Activated CD4-positive, alpha-beta T cell treated with anti-CD3 and anti-CD28 coated beads, Interleukin-2, amount 50 U/mL, for 4 hours (primary cell): Measurements from ENCODE around the gene ERG.

Experiments
- DNase-seq, 2 experiments: peaks; one replicate each; pipeline ENCODE4 v3.0.0-alpha.2; 2020

Gene ERG

DNA sequence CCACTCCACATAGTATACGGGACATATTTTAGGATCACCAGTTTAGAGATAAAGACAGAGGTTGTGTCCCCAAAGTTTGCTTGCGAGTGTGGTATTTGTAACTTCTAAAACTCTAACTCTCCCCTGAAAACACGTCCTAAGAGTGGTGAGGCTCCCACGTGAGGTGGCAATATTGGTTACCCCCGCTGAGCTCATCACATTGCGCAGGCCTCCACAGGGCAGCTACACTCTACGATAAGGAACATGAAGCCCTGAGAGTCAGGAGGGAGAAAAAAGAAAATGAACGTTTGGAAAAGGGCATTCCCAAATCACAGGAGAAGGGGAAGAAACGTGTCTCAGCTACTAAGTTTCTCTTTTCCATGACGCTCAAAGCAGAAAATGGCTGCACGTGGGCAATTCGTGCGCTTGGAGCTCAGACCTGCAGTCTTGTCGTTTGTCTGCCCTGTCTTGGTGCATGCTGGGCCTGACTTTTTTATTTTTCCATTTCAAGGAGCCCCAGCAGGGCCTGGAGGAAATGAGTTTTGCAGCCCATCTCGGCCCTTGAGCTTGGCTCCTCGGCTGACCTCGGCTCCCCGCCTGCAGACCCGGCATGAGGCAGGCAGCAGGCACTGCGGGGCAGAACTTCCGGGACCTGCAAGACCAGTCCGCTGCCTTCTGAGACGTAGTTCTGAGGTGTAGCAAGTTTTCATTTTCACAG is 25.7 kb downstream of the ERG start:
- DNase-seq, result no peak

DNA sequence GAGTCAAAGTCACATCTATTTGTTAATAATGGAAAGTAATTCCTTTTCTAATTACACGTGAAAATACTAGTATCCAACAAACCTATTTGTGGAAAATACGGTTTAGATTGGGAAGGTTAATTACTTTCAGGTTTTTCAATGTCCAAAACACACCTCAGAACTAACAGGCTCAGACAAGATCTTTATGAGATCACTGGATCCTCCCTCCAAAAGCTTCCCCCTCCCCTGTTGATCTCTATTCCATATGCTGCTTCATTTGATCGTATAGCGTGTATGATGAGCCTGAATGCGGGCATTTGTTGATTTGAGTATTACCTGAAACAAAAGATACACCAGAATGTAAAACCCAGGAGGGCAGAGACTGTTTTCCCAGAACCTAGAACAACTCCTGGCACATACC is 26.5 kb downstream of the ERG start:
- DNase-seq, result no peak

DNA sequence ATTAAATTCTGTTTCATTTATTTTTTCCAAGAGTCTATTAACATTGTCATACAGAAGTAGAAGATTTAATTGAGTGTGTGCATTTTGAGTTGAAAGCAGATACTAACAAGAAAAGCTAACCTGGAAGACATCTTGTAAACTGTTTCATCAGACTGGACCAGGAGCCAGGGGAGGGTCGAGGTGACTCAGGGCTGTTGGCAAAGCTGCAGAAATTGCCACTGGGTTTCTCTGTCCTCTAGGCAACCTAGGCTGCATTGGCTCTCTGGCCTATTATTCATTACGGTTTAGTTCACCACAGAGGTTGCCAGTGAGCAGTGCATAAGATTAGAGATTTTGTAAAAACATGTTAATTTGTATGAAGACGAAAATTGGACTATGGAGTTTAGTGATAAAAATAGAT is 27.5 kb downstream of the ERG start:
- no peak for DNase-seq

DNA sequence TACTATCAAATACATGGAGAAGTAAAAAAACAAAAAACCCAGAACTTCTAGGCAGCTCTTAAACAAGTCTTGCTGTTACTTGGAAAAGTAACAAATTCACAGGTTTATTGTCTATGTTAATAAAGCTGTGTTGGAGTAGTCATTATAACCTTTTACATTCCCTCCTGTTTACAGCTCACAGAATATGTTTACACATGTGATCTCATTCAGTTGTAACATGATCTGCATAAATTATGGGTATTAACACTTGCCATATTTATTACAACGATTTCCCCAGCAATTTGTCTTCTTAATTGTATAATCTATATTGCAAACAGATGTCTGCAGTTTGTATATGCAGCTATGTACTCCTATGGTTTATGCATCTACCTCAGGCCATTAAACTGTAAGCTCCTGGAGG is 28.6 kb downstream of the ERG start:
- no peak for DNase-seq

DNA sequence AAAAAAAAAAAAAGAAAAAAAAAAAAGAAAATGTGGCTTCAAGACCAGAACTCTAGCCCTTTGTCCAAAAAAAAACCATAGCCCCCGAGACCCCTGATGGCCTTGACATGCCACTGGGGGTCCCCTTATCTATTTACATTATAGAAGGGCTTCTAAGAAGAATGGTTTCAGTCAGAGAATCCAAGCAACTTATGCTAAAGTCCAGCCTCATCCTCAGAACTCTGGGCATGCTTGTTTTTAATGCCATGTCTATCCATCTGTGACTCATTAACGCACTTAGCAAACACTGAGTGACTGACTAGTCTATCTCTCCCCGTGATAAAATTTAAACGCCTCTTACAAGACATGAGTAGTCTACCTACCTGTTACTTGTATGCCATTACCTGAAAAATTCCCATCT is 29.3 kb downstream of the ERG start:
- DNase-seq, result no peak

- DNase-seq, result no peak
These were observed 30.4 kb downstream of the ERG start for GRCh38 chr21:38467911-38468310.

DNA sequence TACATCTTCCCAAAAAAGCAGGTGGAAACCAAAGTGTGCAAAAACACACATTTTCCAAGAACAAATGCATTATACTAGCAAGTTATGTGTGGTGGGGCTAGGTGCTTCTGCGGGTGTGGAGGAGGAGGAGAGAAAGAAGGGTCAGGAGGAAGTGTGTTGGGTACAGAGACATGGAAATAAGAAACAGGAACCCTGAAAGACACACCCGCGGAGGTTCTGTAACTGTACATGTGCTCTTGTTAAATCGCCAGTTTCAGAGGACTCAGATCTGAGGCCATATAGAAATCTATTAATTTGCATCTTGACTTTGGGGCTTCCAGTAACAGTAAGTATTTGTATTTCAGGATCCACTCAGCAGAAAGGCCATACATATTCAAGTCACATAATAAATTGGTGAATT is 30.9 kb downstream of the ERG start:
- no peak for DNase-seq

DNA sequence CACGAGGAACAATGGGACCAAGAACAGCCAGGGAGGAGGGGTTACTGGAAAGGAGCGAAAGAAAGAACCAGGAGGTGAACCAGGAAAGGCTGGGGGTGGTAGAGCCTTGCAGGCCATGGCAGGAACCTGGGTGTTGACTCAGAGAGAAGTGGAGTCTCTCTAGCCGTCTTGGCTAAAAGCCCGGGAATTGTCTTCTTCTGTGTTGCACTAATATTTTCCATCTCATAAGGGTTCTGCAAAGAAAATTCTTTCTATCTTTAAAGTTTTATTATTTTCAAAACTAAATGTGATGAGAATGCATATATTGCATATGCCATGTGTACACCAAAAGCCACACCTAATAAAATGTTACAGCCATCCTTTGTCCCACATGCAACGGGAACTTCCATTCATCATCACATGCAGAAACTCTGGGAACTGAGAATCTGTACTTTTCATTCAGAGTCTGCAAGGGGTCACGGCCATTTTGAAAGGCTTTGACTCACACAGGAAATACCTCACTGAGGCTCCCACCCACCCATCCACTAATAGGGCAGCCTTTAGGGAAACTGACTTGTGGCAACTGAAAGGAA is 38.0 kb downstream of the ERG start:
- no peak for DNase-seq

DNA sequence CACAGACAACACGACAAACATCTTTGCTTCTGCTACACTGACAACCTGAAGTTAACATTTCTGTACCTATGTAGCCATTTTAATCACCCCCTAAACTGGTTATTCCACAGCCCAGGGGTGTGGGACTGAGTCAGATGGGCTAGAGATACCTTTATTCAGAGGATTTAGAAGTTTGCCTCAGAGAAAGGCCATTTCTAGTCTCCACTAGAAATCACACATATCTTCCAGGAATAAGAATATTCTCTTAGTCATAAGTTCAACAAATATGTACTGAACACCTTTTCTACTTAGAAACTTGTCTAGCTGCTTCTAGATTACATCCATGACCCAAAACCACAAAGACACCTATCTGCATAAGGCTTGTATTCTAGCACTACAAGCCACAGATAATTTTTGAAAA is 38.8 kb downstream of the ERG start:
- DNase-seq, result no peak

DNA sequence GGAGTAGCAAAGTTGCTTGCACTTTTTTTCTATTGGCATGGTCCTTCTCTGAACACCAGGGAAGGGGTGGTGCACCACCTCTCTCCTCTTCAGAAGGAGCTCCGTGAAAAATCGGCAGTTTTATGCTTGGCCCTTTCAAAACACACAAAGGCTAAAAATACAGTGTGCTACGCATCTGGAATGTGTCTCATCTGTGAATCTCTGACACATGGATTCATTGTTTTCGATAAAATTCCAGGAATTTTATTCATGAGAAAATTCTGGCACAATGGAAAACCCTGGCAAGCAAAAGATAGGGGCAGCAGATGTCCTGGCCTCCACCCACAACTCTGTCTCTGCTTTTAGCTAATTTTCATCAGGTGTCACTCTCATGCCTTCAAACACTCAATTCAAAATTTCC is 42.9 kb downstream of the ERG start:
- no peak for DNase-seq

GRCh38 chr21:38454702-38455101 is 43.6 kb downstream of the ERG start:
- no peak for DNase-seq

DNA sequence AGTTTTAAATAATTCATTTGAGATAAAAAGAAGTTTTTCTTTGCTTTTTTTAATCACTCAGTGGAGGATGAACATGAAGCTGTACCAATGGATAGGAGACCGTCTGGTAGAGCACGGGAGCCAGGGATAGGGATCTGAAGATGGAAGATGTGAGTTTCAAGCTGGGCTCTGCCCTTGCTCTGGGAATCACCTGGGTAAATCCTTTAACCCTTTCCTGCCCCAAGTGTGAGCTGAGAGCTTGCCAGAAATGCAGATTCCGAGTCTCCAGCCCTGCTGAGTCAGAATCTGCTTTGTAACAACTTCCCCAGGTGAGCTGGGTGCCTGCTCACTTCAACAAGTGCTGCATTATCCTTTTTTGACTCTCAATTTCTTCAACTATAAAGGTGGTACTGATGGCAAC is 44.1 kb downstream of the ERG start:
- DNase-seq, result no peak

- no peak for DNase-seq
These were observed 49.4 kb downstream of the ERG start for GRCh38 chr21:38448671-38449385.

- DNase-seq, result no peak
These were observed 50.7 kb downstream of the ERG start for GRCh38 chr21:38447611-38448010.

DNA sequence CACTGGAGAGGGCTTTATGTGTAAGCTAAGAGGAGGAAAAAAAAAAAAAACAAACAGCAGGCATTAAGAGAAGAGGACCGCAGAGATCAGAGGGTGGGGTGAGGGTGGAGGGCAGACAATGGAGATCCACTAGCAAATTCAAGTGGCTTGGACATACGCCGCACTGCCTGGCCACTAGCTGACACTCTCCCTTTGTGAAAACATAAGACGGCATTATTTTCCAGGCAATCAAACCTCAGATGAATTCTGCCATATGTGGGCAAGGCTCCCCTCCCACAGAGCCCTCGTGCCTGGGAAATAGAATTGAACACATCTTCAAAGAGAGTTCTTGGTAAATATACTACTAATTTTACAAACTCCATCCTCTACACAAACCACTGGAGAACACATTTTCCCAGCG is 53.6 kb downstream of the ERG start:
- no peak for DNase-seq

- DNase-seq, result no peak
These were observed 55.2 kb downstream of the ERG start for GRCh38 chr21:38443110-38443509.

GRCh38 chr21:38441153-38441552 is 57.1 kb downstream of the ERG start:
- no peak for DNase-seq

GRCh38 chr21:38440746-38441145 is 57.5 kb downstream of the ERG start:
- DNase-seq, result no peak

GRCh38 chr21:38439957-38440356 is 58.3 kb downstream of the ERG start:
- no peak for DNase-seq

DNA sequence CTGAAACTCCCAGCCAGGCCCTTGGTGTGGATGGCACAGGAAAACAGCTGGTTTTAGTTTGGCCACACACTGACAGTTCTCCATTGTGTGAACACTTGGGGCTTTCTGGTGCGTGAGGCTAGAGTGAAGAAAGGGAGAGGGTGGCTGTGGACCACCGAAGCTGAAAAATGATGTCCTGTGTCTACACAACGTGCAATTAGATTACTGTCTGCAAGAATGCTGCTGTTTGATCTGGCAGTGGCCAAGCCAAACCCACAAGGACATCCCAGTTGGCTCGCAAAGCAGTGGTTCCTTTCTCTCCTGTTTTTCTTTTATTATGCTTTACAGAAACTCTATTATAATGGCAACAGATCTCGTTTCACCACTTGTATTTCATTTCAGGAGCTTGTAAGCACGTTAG is 58.9 kb downstream of the ERG start:
- DNase-seq, result no peak

DNA sequence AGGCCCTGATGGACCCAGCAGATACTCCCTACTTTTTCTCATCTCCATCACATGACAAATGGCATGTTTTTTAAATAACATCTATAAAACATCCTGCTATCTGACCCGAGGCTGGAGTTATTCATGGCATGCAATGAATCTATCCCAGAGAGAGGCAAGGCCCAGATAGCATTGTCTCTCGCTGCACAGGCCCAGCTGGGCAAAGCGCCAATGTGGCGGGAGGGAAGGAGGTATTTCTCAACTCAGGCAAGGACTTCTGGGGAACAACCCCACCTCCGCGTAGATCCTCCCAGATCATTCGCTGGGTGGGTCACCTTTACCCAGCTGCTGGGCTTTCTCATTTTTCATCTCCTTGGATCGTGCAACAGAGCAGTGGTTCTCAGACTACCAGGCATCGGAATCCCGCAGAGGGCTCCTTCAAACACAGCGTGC is 59.8 kb downstream of the ERG start:
- no peak for DNase-seq

DNA sequence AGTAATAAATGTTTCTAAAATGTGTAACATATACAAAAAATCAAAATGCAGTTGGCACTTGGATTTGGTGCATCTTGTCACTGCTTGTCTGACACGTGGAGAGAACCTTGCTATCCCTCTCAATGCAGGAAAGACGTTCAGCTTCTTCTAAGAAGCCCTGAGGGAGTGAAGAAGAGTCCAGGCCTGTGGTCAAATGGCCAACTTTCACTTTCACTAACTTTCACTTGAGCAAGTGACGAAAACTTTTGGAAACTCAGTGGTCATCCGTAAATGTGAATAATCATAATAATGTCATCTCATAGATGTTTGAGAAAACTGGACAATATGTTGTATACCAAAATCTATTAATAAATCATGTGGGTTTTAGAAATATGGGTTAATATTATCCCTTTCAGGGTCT is 61.9 kb downstream of the ERG start:
- no peak for DNase-seq

GRCh38 chr21:38434913-38435533 is 63.3 kb downstream of the ERG start:
- no peak for DNase-seq

GRCh38 chr21:38433471-38433870 is 64.8 kb downstream of the ERG start:
- DNase-seq, result no peak
